Endothelial cell (in vitro differentiated cells): ENCODE results near the gene TUBB3. TPM values are rescaled to one million over a fixed set of nuclear protein-coding genes. Genes with fewer than 3 reads are reported as not detected.
"Not testable (repeated sequence)": the region's sequence is repeated elsewhere in the genome, so short reads cannot be mapped to it uniquely, and the experiment has no call there.

Experiments used
- DNase-seq: peaks from one replicate; pipeline ENCODE4 v3.0.0; 2021; ENCODE audit warnings: low spot score
- H3K27ac Mint-ChIP-seq: one replicate; pipeline ENCODE4 v1.8.0; 2021; ENCODE audit warnings: mixed read lengths, inconsistent platforms; ENCODE audit not compliant: unreplicated experiment
- H3K27me3 Mint-ChIP-seq: one replicate; pipeline ENCODE4 v1.8.0; 2021; ENCODE audit warnings: mild to moderate bottlenecking, moderate library complexity, mixed read lengths, inconsistent platforms; ENCODE audit not compliant: unreplicated experiment
- H3K36me3 Mint-ChIP-seq: one replicate; pipeline ENCODE4 v1.8.0; 2021; ENCODE audit warnings: mild to moderate bottlenecking, low read depth, mixed read lengths, inconsistent platforms; ENCODE audit not compliant: unreplicated experiment
- H3K4me1 Mint-ChIP-seq: one replicate; pipeline ENCODE4 v1.8.0; 2021; ENCODE audit warnings: mild to moderate bottlenecking, mixed read lengths, inconsistent platforms; ENCODE audit not compliant: unreplicated experiment
- H3K4me3 Mint-ChIP-seq: one replicate; pipeline ENCODE4 v1.8.0; 2021; ENCODE audit warnings: mild to moderate bottlenecking, mixed read lengths, inconsistent platforms; ENCODE audit not compliant: unreplicated experiment
- H3K9me3 Mint-ChIP-seq: one replicate; pipeline ENCODE4 v1.8.0; 2021; ENCODE audit warnings: mixed read lengths, inconsistent platforms; ENCODE audit not compliant: unreplicated experiment
- CTCF ChIP-seq: fragments of 200-600 bp; sonication (generic); IDR thresholded peaks from one replicate; pipeline ENCODE4 v1.5.0; 2021; ENCODE audit warnings: antibody characterized with exemption; ENCODE audit not compliant: unreplicated experiment
- long read RNA-seq: library from polyadenylated mRNA; unstranded; transcript quantifications from one replicate; pipeline ENCODE4 v2.0.0, GENCODE V29; 2020; ENCODE audit not compliant: unreplicated experiment
- total RNA-seq: library from RNA; stranded (reverse); fragmentation: NEBNext Ultra II Directional; extraction: Animal tissue kit (Norgen Biotek cat#: 25700); gene quantifications from one replicate; pipeline ENCODE4 v1.2.1, GENCODE V29; 2021; ENCODE audit not compliant: unreplicated experiment

Gene TUBB3
- 95.7 TPM for total RNA-seq
- long read RNA-seq, transcript TUBB3-201 (4 exons, 1,769 nt) = major isoform, 191 of 195 reads
- long read RNA-seq, partial matches to known transcripts = 0 of 195 reads
- long read RNA-seq, other reads (novel, unspliced or antisense) = 4 of 195 reads

- no peak for TF ChIP-seq CTCF
- peaks cover 7% of the 10 kb centered on the region for H3K4me1 Mint-ChIP-seq
- H3K9me3 Mint-ChIP-seq = no peaks in the 10 kb centered on the region
- H3K36me3 Mint-ChIP-seq = peaks cover 3% of the 10 kb centered on the region
- peak within 1 kb of the TSS; percentile 91 for H3K4me3 Mint-ChIP-seq
- H3K27me3 Mint-ChIP-seq = peaks cover 14% of the 10 kb centered on the region
- peak; percentile 73 for DNase-seq
- peak within 1 kb of the TSS; percentile 86 for H3K27ac Mint-ChIP-seq
Observed at GRCh38 chr16:89922884-89923639, at the start of gene TUBB3. TUBB3 (plus strand) TSS chr16:89923342; CDS start chr16:89923402, 60 bp downstream.

GRCh38 chr16:89873972-89874689, 49.0 kb upstream of the TUBB3 start:
- Mint-ChIP-seq H3K27ac (peak overlapping the region; percentile 81), H3K4me3 (peak overlapping the region; percentile 79), H3K27me3 (peaks cover 14% of the 10 kb centered on the region), H3K36me3 (peaks cover 17% of the 10 kb centered on the region), H3K4me1 (peaks cover 2% of the 10 kb centered on the region), H3K9me3 (no peaks in the 10 kb centered on the region)
- DNase-seq = peak; percentile 95
- TF ChIP-seq CTCF = no peak

GRCh38 chr16:89879123-89879522, 44.0 kb upstream of the TUBB3 start:
- not testable (repeated sequence) for DNase-seq, H3K4me3 Mint-ChIP-seq, H3K4me1 Mint-ChIP-seq, H3K9me3 Mint-ChIP-seq, H3K27ac Mint-ChIP-seq
- Mint-ChIP-seq H3K36me3 (peaks cover 37% of the 10 kb centered on the region), H3K27me3 (peaks cover 11% of the 10 kb centered on the region)

GRCh38 chr16:89880477-89881367, 42.4 kb upstream of the TUBB3 start:
- TF ChIP-seq CTCF = no peak
- Mint-ChIP-seq H3K4me1 (no peaks in the 10 kb centered on the region), H3K4me3 (peak overlapping the region; percentile 56), H3K27me3 (no peaks in the 10 kb centered on the region), H3K36me3 (peaks cover 41% of the 10 kb centered on the region), H3K27ac (no peak overlapping the region), H3K9me3 (no peaks in the 10 kb centered on the region)
- no peak for DNase-seq

GRCh38 chr16:89881368-89881730, 41.8 kb upstream of the TUBB3 start:
- Mint-ChIP-seq H3K27ac (no peak overlapping the region), H3K9me3 (no peaks in the 10 kb centered on the region), H3K4me1 (no peaks in the 10 kb centered on the region), H3K36me3 (peaks cover 41% of the 10 kb centered on the region), H3K27me3 (no peaks in the 10 kb centered on the region), H3K4me3 (no peak overlapping the region)
- TF ChIP-seq CTCF = no peak
- no peak for DNase-seq
